GM19025 (cell line): ENCODE results near the gene POLR2E.

Experiments used
- ATAC-seq: cut with Tn5 transposase; IDR thresholded peaks from one replicate; pipeline ENCODE4 v1.9.1; 2021; ENCODE audit warnings: mild to moderate bottlenecking, low read depth, moderate library complexity; ENCODE audit not compliant: unreplicated experiment

The POLR2E gene

DNA sequence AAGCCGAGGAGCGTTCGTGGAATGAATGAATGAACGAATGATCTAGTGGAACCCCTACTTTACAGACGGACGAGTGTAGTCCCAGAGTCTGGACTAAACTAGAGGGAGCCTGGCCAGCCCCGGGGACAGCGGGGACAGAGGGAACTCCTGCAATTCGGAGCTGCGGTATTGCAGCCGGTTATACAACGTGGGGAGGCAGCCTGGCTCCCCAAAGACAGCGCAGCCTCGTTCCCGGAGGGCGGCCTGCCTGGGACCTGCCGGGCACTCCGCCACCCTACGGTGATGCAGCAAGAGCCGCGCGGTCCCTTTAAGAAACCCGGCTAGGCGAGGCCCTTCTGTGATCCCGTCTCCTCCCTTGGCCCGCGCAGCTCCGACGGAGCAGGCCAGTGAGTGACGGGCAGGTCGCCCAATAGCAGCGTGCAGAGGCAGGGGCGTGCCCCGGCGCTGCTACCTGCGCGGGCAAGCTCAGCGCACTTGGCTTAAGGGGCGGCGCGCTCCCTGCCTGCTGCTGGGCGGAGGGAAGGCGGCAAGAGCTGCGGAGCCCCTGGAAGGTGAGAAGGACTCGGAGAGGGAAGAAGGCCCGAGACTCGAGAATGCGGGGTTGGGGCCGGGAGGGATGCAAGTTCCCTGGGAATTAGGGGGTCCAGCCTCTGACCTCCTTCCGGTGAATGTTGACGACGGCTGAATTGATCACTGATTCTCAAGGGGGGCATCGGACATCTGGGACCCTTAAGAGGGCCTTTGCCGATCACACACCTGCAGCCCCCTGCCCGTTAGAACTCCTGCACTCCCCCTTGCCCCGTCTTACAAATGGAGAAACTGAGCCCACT, 55.3 kb downstream of the POLR2E start, which contains the start of gene ABCA7:
Gene ABCA7, plus strand, starts transcription at position 462 of the 830 bp plus-strand sequence. CDS start 1,255 bp downstream, outside the sequence.
- peak; percentile 79 for ATAC-seq

DNA sequence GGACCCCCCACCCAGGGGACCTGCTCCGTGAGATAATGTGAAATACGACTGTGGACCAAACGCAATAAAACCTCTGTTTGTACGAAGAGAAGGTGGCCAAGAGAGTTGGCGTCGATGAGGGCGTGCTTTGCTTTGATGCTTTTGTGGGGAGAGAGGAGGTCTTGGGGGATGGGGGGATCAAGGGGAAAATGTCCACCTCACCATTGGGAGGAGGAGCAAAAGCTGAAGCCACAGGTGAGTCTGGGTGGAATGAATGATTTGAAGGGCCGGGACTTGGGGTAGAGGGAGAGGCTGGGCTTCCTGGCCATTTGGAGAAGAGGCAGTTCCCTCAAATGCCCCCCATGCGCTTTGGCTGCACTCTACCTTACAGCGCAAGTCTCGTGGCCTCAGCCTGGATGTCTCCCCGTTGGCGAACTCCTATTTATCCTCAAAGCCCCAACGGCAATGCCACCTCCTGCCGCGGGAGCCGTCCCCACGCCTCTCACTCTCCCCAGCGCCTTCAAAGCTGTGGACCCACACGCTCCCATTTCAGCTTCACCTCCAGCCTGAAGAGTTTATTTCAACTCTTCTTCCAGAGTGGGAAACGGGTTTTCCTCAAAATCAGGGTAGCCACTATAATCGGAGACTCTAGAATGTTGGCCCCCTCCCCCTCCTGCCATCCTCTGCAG, 56.1 kb downstream of the POLR2E start:
- no peak for ATAC-seq

DNA sequence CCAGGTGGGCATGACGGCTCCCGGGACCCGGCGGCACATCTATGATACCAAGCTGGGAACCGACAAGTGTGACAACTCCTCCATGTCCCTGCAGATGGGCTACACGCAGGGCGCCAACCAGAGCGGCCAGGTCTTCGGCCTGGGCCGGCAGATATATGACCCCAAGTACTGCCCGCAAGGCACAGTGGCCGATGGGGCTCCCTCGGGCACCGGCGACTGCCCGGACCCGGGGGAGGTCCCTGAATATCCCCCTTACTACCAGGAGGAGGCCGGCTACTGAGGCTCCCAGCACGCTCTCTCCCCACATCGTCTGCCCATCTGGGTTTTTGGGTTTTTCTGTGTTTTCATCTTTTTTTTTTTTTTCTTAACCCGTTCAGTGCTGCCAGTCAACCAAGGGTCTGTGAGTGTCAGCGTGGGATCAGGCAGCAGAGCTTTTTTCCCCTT, 57.5 kb downstream of the POLR2E start:
- no peak for ATAC-seq
